GM21447 (cell line): ENCODE data around the gene SERP2.

Source experiments
- ATAC-seq: cut with Tn5 transposase; IDR thresholded peaks from one replicate; pipeline ENCODE4 v1.9.1; 2021; ENCODE audit not compliant: unreplicated experiment

The SERP2 gene

DNA sequence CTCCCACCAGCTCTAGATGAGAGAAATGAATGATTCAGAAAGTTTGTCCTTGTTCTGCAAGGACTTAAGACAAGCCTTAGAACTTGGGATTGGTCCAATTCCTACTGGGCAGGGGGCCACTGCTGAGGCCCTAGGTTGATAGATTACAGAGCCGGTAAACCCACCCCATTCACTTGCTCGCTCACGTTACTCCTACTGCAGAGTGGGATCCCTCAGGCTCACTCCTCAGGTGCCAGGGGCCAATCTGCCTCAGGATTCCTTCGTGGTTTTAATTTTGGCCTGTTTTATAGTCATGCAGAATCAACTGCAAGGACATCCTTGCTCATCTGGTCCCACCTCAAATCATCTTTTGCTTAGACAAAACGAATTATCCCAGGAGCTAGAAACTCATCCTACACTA is 59.0 kb downstream of the SERP2 start:
- ATAC-seq, result no peak

DNA sequence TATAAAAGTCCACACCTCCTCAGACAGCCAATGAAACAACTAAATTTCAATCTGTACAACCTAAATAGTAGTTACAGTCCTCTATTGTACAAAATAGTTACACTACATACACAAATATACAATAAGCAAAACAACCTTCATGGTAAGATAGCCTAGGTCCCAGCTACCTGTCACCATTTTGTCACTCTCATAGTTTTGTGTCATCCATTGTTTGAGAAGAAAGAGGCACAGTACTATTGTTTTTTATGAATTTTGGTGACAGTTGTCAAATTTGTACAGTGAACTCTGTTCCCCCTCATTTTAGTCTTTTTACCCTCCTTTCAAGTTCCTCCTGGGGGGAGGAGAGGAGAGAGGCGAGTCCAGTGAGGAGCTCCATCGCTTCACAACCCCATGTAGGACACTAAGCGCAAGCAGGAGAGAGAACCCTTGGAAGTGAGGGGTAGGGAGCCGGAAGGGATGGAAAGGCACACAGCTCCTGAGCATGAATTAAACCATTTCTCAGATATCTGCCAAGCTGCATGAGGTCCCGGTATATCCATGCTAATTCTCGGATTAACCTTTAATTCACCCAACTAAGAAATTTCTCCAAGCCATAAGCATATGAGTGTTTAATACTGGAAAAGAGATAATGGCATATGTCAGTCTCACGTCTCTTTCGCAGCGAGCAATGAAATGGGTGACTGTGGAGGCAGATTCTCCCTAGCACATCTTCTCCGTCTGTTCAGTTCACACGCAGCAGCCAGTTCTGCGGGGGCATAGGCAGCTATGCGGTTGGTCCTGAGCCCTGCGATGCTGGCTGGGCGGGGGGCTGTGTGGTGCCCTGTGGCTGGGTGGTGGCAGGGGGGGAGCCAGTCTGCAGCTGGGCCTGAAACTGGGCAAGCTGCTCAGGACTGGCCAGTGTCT is 60.5 kb downstream of the SERP2 start:
- ATAC-seq, result no peak

DNA sequence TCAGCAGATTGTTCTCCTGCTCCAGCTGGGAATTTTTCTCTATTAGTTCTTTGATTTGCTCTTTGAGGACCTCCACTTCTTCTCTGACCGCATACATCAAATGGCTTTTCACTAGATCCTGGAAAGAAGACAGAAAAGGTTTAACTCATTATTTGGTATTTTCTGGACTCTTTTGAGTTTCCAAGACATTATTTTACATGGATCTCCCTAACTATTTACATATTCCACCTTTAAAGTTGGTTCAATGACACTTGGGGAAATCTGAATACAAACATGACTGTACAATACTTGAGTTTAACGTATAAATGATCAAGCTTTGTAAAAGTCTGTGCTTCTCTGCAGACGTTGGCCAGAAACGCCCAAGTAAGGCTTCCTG is 61.1 kb downstream of the SERP2 start:
- no peak for ATAC-seq

DNA sequence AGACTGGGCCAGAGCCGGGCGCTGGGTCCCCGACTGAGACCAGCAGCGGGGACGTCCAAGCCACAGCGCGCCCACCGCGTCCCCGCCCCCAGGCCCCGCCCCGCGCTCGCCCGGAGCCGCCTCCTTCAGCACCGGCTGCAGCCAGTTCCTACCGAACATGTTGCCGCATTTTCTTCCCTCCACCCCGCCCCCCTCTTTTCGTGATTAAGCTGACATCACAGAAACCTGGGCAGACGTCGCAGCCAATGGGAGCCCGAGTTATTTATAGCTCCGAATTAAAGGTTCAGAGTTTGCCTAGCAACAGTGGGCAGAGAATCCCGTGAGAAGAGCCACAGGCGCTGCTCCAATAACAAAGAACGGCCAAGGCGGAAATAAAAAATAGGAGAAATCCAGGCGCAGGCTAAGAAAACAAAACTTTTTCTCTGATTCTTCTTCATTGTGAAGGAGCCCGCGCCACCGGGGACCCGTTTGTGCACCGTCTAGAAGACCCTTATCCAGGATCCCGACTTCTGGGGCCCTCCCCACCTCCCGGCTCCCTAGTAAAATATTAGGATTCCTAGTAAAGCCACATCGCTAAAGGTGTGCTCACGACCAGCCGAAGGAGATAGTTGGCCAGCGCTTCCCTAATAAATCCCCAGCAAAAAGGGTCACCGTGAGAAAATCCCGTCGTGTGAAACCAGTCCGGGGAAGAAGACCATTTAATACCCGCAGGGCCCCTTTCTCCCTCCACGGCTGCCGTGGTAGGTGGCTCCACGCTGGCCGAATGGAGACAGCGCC is 61.7 kb downstream of the SERP2 start:
- ATAC-seq, result peak; percentile 55

DNA sequence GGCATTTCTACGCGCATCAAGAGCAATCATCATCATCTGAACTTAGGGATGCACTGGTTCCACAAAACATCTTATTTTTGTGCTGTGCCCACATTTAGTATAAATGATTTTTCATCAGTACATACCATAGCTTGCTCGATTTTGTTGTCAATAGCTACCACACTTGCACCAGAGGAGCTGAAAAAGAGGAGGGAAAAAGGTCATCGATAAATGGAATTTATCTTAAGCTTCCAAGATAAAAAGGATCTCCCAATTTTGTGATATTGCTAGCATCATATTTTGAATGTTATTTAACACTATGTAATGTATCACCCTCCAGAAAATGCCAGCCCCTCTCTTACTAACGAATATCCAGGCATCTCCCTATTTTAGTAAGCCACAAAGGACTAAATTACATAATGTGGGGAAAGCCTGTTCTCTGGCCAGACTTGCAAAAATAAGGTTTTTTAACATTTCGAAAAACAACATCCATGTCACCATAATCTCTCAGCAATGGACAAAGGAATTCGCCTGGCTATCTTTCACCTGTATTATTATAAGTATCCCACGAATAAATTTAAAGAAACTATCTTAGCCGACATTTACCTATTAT is 62.4 kb downstream of the SERP2 start:
- no peak for ATAC-seq

DNA sequence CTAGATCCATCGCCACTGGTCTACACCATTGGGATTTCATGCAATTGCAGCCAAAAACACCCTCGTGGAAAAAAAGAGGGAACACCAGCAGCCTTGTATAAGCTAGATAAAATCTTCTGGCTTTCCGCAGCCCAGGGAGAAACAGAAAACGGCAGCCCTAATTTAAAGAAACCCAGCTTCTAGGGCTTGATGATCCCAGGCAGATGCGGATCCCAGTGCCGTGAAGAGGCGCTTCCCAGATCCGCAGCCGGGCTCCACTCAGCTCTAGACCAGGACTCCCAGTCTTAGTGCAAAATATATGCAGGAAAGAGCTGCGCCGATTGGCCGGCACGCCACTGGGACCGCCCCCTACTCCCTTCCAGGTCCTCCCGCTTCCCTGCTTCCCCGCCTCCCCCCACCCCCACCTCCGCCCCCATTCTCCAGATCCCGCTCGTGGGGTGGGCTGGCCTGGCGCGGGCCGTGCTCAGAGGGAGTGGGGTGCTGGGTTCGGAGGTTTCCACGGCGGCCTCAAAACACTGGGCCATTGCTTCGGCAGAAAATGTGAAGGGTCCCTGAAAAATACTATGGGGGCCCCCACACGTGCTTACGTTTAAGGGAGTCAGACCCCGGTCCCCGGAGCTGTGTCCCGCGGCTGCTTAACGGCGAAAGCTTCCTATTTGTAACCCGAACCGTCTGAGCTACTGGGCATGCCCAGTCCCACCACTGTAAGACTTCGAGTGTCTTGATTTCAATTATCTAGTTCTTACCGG is 63.1 kb downstream of the SERP2 start:
- ATAC-seq, result no peak

DNA sequence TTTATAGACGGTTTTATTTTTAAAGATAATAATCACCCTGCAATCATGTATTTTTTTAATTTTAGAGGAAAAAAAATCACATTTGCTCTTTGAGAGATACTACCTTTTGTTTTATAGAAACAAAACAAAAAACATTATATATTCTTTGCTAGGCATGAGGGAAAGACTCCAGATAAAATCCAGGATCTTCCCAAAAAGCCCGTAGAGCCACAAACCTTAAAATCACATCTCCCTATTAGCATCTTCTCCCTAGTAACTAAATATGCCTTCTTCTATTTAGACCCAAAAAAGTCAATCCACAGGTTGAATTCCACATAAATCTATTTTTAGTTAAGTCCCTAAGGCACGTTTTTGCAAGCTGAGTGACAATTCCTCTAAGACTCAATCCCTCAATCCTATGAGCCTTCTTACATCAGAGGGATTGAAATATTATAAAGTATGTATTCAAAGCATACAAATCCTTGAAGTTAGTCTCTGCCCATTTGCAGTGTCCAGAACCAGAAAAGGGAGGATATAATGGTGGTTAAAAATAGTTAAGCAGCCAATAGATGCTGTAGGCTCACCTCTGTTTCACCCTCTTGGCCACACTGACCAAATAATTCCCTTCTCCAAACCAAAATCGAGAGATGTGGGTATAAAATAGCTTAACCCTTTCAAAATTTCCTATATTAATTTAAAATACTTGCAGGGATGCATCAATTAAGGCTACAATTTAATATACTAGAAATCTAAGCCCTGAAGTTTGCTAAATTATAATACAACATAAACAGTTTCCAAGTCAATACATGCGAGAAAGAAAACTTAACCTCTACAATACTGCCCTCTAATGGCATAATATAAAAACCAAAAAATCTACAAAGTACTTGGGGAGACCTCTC is 64.0 kb downstream of the SERP2 start:
- no peak for ATAC-seq

DNA sequence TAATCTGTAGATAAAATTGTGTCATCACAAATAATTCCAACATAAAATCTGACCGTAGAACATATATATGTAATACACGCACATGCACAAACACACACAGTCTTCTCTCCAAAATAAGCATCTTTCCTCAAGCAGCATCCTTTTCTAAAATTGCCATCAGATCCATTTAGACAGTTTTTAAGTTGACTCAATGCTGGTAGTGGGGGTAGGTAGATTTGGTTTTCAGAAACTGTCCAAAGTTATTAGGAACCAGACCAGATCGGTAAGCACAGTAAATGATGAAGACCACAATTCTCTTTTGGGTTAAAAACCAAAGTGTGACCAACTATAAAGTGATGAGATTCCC is 64.6 kb downstream of the SERP2 start:
- no peak for ATAC-seq

DNA sequence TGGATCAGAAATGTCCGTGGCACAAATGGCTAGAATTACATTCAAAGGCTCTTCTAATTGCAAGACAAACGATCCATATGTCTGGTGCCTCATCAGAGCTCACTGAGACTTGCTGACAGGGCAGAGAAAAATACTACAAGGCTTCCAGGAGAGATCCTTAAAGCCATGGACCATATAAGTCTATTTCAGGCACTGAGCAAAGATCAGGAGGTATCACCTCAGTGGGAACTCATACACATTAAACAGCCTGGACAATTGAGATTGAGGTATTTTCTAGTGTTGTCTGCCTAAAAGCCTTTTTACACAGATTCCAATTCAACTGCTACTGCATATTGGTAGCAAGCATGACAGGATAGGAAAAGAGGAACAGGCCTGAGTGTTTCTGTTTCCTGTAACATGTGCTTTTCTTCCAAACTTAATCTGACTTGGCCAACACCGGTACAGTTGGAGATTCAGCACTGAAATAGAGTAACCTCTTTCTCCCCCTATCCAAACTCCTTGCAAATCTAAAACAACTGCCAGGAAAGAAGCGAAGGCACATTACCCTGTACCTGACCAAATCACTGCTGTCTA is 65.9 kb downstream of the SERP2 start:
- no peak for ATAC-seq

DNA sequence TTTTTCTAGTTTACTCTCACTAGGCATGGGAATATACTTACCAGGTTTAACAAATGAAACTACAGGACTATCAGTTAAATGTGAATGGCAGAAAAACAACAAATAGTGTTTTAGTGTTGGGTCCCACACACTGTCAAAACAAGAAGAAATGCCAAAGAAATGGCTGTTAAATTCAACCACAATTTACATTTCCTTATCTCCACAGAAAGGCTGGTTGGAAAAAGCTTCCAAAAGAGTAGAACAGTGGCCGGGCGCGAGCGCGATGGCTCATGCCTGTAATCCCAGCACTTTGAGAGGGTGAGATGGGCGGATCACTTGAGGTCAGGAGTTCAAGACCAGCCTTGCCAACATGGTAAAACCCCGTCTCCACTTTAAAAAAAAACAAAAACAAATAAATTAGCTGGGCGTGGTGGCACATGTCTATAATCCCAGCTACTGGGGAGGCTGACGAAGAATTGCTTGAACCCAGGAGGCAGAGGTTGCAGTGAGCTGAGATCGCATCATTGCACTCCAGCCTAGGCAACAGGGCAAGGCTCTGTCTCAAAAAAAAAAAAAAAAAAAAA is 66.5 kb downstream of the SERP2 start:
- no peak for ATAC-seq
